ENCODE data around the gene TMEM178B.

GRCh38 chr7:141045842-141046620 is 27.8 kb upstream of the TMEM178B start:
- no peak for TF ChIP-seq REST (IDR thresholded peaks at IDR 0.05; ENCODE audit: borderline replicate concordance)
- TF ChIP-seq TAF1 (IDR thresholded peaks at IDR 0.05; ENCODE audit: low read depth): no peak
- no peak for TF ChIP-seq EP300 (conservative IDR thresholded peaks at IDR 0.05; ENCODE audit: poor library complexity, severe bottlenecking)
- no peak for TF ChIP-seq CTCF (IDR thresholded peaks at IDR 0.05; ENCODE audit: poor library complexity, severe bottlenecking)
- TF ChIP-seq EZH2 (IDR thresholded peaks at IDR 0.05; ENCODE audit: borderline replicate concordance, insufficient read depth, low read length, poor library complexity, severe bottlenecking): no peak
- no peak for TF ChIP-seq RAD21 (conservative IDR thresholded peaks at IDR 0.05)
- TF ChIP-seq POLR2AphosphoS5 (IDR thresholded peaks at IDR 0.05): no peak
- TF ChIP-seq SMC3 (conservative IDR thresholded peaks at IDR 0.05; ENCODE audit: poor library complexity): no peak

Measured in neural cell (in vitro differentiated cells).